ENCODE results near the gene NOP9. TPM values are rescaled to one million over a fixed set of nuclear protein-coding genes. Genes with fewer than 3 reads are reported as not detected.

NOP9 gene
- total RNA-seq, 1 experiment from 2014 or later = 34.0 TPM

- no peak for DNase-seq (ENCODE audit: low spot score)
- no peak for TF ChIP-seq CTCF (conservative IDR thresholded peaks at IDR 0.05; ENCODE audit: low read depth, low read length)
- TF ChIP-seq EZH2 (IDR thresholded peaks at IDR 0.05; ENCODE audit: borderline replicate concordance, low read depth, low read length, poor library complexity, severe bottlenecking) = no peak
- Histone ChIP-seq H3K36me3 (ENCODE audit: insufficient read depth, low read length, poor library complexity, severe bottlenecking) (no peaks in the 10 kb centered on the region), H3K27me3 (replicated peaks; ENCODE audit: insufficient read depth, low read depth, low read length, poor library complexity) (no peaks in the 10 kb centered on the region), H3K9me3 (ENCODE audit: low read depth, low read length, poor library complexity, severe bottlenecking) (no peaks in the 10 kb centered on the region), H3K27ac (ENCODE audit: low read depth, low read length, poor library complexity, severe bottlenecking) (no peak overlapping the region), H3K4me3 (ENCODE audit: low read depth, low read length, poor library complexity, severe bottlenecking) (no peak overlapping the region), H3K4me1 (ENCODE audit: insufficient read depth, low read length, poor library complexity, severe bottlenecking) (no peaks in the 10 kb centered on the region)
- CTCF ChIA-PET = interaction anchor here (1.8 kb wide), 1 partner anchor 91 kb away, joined by 6 read pairs; no protein-coding TSS in a partner anchor
- no TSS peak for BruUV-seq (replicated peaks)
- POLR2A ChIA-PET (ENCODE audit: low non-redundant PET) = no interaction called here
- intact Hi-C loops (cut with micrococcal nuclease; ENCODE audit: unreplicated experiment) = no loop called here
These were observed 41.0 kb downstream of the NOP9 start for GRCh38 chr14:24340606-24341005.

GRCh38 chr14:24342889-24343288 is 43.2 kb downstream of the NOP9 start:
- Histone ChIP-seq H3K4me3 (ENCODE audit: low read depth, low read length, poor library complexity, severe bottlenecking) (no peak overlapping the region), H3K9me3 (ENCODE audit: low read depth, low read length, poor library complexity, severe bottlenecking) (no peaks in the 10 kb centered on the region), H3K4me1 (ENCODE audit: insufficient read depth, low read length, poor library complexity, severe bottlenecking) (no peaks in the 10 kb centered on the region), H3K27ac (ENCODE audit: low read depth, low read length, poor library complexity, severe bottlenecking) (no peak overlapping the region), H3K27me3 (replicated peaks; ENCODE audit: insufficient read depth, low read depth, low read length, poor library complexity) (no peaks in the 10 kb centered on the region), H3K36me3 (ENCODE audit: insufficient read depth, low read length, poor library complexity, severe bottlenecking) (no peaks in the 10 kb centered on the region)
- ChIA-PET CTCF (no interaction called here), POLR2A (ENCODE audit: low non-redundant PET) (no interaction called here)
- no peak for DNase-seq (ENCODE audit: low spot score)
- intact Hi-C loops (cut with micrococcal nuclease; ENCODE audit: unreplicated experiment) = no loop called here
- BruUV-seq (replicated peaks) = no TSS peak
- TF ChIP-seq EZH2 (IDR thresholded peaks at IDR 0.05; ENCODE audit: borderline replicate concordance, low read depth, low read length, poor library complexity, severe bottlenecking) (no peak), CTCF (conservative IDR thresholded peaks at IDR 0.05; ENCODE audit: low read depth, low read length) (no peak)

DNA sequence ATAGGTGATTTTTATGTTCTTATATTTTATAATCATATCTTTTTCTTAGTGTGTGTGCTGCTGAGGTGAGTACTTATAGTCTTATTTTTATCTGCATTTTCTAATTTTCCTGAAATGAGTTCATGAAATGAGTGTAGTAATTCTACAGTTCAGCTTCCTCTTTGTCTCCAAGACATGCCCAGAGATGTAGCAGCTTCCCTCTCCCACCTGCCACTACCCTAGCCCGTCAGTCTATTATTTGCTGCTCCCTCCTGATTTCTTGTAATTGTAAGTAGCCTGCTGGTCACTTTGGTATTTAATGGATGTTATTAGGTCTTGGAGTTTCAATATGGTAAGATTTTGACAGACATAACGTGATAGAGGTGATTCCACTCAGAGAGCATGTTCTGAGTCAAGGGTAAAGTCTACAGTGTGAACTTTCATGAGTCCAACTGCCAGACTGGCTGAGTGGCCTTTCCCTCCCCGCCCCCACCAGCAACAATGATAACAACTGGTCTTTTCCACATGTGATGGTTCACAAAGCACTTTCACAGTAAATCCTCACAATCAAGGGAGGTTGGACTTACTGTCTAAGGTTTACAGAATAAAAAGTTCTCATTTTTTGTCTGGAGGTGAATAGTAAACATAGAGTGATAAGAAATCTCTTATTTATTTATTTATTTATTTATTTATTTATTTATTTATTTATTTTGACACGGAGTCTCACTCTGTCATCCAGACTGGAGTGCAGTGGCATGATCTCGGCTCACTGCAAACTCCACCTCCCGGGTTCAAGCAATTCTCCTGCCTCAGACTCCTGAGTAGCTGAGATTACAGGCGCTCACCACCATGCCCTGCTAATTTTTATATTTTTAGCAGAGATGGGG is 44.4 kb downstream of the NOP9 start:
- TF ChIP-seq EZH2 (IDR thresholded peaks at IDR 0.05; ENCODE audit: borderline replicate concordance, low read depth, low read length, poor library complexity, severe bottlenecking) = no peak
- TF ChIP-seq CTCF (conservative IDR thresholded peaks at IDR 0.05; ENCODE audit: low read depth, low read length) = no peak
- ChIA-PET POLR2A (ENCODE audit: low non-redundant PET) (no interaction called here), CTCF (no interaction called here)
- H3K27ac ChIP-seq (ENCODE audit: low read depth, low read length, poor library complexity, severe bottlenecking) = no peak overlapping the region
- H3K4me3 ChIP-seq (ENCODE audit: low read depth, low read length, poor library complexity, severe bottlenecking) = no peak overlapping the region
- intact Hi-C loops (cut with micrococcal nuclease; ENCODE audit: unreplicated experiment) = no loop called here
- DNase-seq (ENCODE audit: low spot score) = no peak
- H3K27me3 ChIP-seq (replicated peaks; ENCODE audit: insufficient read depth, low read depth, low read length, poor library complexity) = no peaks in the 10 kb centered on the region
- H3K4me1 ChIP-seq (ENCODE audit: insufficient read depth, low read length, poor library complexity, severe bottlenecking) = no peaks in the 10 kb centered on the region
- no TSS peak for BruUV-seq (replicated peaks)
- H3K36me3 ChIP-seq (ENCODE audit: insufficient read depth, low read length, poor library complexity, severe bottlenecking) = no peaks in the 10 kb centered on the region
- H3K9me3 ChIP-seq (ENCODE audit: low read depth, low read length, poor library complexity, severe bottlenecking) = no peaks in the 10 kb centered on the region
